HL-60 (cell line): ENCODE data around the gene GJB5.
"Not testable (repeated sequence)": the region's sequence is repeated elsewhere in the genome, so short reads cannot be mapped to it uniquely, and the experiment has no call there.

Source experiments
- DNase-seq, 2 experiments: peaks; one replicate each; pipeline ENCODE4 v3.0.0-alpha.2; 2010 to 2020; ENCODE audit warnings: low read depth in 1 of 2, low spot score in 1 of 2
- H3K27ac ChIP-seq: fragments of 250-450 bp; sonication (Bioruptor Pico); replicated peaks from 2 replicates; pipeline ENCODE4 v1.5.1; 2020; ENCODE audit warnings: mild to moderate bottlenecking, moderate library complexity
- H3K27me3 ChIP-seq: fragments of 250-450 bp; sonication (Bioruptor Pico); 2 replicates; pipeline ENCODE4 v1.5.1; 2021; ENCODE audit warnings: mild to moderate bottlenecking, moderate library complexity; ENCODE audit not compliant: insufficient read depth, poor library complexity, severe bottlenecking
- H3K4me3 ChIP-seq: replicated peaks from 2 replicates; pipeline ENCODE4 v1.5.1; 2011; ENCODE audit warnings: mild to moderate bottlenecking, control low read depth, low read length; ENCODE audit not compliant: insufficient read depth
- CTCF ChIP-seq: IDR thresholded peaks from one replicate; pipeline ENCODE4 v1.5.1; 2011; ENCODE audit warnings: low read length, control low read depth, inconsistent platforms; ENCODE audit not compliant: insufficient read depth
- GABPA ChIP-seq: IDR thresholded peaks from 2 replicates; pipeline ENCODE4 v1.6.1; 2012; ENCODE audit warnings: low read depth
- POLR2AphosphoS5 ChIP-seq: IDR thresholded peaks from 2 replicates; pipeline ENCODE4 v1.6.1; 2012; ENCODE audit warnings: low read depth
- REST ChIP-seq: IDR thresholded peaks from 2 replicates; pipeline ENCODE4 v1.6.1; 2012; ENCODE audit warnings: low read depth; ENCODE audit not compliant: insufficient replicate concordance
- SPI1 ChIP-seq: IDR thresholded peaks from 2 replicates; pipeline ENCODE4 v1.6.1; 2012; ENCODE audit warnings: low read depth, mild to moderate bottlenecking, borderline replicate concordance

GJB5 gene

GRCh38 chr1:34730485-34730884, 24.4 kb upstream of the GJB5 start:
- H3K27ac ChIP-seq, result no peak overlapping the region
- no peaks in the 10 kb centered on the region for H3K27me3 ChIP-seq
- H3K4me3 ChIP-seq, result no peak overlapping the region
- TF ChIP-seq CTCF, result no peak
- TF ChIP-seq GABPA, result no peak
- TF ChIP-seq SPI1, result no peak
- no peak for TF ChIP-seq REST
- no peak for TF ChIP-seq POLR2AphosphoS5
- DNase-seq, result no peak

GRCh38 chr1:34732831-34733230, 22.0 kb upstream of the GJB5 start:
- H3K4me3 ChIP-seq, DNase-seq, H3K27me3 ChIP-seq, H3K27ac ChIP-seq: not testable (repeated sequence)

- Histone ChIP-seq H3K27ac (no peak overlapping the region), H3K27me3 (no peaks in the 10 kb centered on the region), H3K4me3 (no peak overlapping the region)
- no peak for DNase-seq
- TF ChIP-seq SPI1 (no peak), POLR2AphosphoS5 (no peak), REST (no peak), GABPA (no peak), CTCF (no peak)
Measured at GRCh38 chr1:34736692-34737091, 18.2 kb upstream of the GJB5 start.

GRCh38 chr1:34737236-34737635, 17.6 kb upstream of the GJB5 start:
- DNase-seq, H3K27ac ChIP-seq, H3K4me3 ChIP-seq, H3K27me3 ChIP-seq: not testable (repeated sequence)

GRCh38 chr1:34739613-34740012, 15.2 kb upstream of the GJB5 start:
- DNase-seq, result no peak
- Histone ChIP-seq H3K27ac (no peak overlapping the region), H3K27me3 (no peaks in the 10 kb centered on the region), H3K4me3 (no peak overlapping the region)
- no peak for TF ChIP-seq REST
- no peak for TF ChIP-seq SPI1
- TF ChIP-seq GABPA, result no peak
- no peak for TF ChIP-seq POLR2AphosphoS5
- TF ChIP-seq CTCF, result no peak
